ENCODE measurements around the gene RNPEPL1.
"Not testable (repeated sequence)": the region's sequence is repeated elsewhere in the genome, so short reads cannot be mapped to it uniquely, and the experiment has no call there.

RNPEPL1 gene

GRCh38 chr2:240603846-240604245 is 35.6 kb downstream of the RNPEPL1 start:
- DNase-seq (ENCODE audit: low read depth, low spot score) = no peak

DNA sequence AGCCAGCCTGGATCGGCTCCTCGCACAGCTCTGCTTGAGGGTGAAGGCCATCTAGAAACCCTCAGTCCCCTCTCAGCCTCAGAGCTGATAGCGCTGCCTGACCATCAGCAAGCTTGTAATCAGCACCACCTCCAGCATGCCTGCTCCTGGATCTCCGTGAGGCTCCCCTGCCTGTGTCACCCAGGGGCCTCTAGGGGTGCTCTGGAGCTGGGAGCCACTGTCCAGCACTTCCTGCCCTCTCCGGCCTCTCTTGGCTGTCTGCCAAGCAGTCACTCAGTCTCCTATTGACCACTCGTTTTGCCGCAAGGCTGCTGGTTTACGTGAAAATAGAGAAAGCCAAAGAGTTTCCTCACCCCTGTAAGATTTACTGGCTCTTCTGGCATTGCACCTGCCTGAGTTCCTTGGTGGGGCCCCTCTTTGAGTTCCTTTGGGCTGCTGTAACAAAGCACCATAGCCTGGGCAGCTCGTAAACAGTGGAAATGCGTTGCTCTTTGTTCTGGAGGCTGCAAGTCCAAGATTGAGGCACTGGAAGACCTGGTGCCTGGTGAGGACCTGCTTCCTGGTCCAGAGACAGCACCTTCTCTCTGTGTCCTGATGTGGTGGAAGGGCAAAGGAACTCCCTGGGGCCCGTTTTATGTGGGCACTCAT is 36.1 kb downstream of the RNPEPL1 start:
- DNase-seq (ENCODE audit: low read depth, low spot score) = no peak

DNA sequence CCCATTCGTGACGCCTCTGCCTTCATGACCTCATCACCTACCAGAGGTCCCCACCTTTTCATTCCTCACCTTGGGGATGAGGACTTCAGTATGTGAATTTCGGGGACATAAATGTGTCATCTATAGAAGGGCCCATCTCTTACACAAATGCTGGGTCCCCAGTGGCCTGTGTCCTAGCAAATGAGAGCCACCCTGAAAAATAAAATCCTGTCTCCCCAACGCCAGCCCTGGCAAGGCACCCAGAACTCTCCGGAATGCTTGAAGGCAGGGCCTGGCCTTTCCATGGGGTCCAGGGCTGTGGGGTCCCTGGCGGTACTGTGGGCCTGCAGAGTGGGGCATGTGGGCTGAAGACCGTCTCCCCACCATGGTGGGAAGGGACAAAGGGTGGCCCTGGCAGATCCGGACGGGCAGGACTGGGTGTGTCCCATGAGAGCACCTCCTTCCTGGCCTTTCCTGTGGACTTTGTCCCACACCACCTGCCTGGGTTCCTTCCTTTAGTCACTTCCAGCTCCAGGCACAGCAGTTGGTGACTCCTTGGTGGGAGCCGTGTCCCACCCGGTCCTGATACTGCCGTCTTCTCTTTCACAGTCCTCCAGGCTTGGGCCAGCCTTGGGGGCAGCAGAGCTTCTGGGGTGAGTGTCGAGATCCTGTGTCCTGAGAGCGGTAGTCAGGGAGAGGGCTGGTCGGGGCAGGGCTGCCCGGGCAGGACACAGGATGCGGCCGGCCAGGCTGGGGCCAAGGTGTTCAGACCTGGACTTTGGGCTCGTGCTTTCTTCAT is 36.8 kb downstream of the RNPEPL1 start:
- no peak for DNase-seq (ENCODE audit: low read depth, low spot score)

- no peak for DNase-seq (ENCODE audit: low read depth, low spot score)
These were observed 37.8 kb downstream of the RNPEPL1 start for GRCh38 chr2:240605867-240606743.

DNA sequence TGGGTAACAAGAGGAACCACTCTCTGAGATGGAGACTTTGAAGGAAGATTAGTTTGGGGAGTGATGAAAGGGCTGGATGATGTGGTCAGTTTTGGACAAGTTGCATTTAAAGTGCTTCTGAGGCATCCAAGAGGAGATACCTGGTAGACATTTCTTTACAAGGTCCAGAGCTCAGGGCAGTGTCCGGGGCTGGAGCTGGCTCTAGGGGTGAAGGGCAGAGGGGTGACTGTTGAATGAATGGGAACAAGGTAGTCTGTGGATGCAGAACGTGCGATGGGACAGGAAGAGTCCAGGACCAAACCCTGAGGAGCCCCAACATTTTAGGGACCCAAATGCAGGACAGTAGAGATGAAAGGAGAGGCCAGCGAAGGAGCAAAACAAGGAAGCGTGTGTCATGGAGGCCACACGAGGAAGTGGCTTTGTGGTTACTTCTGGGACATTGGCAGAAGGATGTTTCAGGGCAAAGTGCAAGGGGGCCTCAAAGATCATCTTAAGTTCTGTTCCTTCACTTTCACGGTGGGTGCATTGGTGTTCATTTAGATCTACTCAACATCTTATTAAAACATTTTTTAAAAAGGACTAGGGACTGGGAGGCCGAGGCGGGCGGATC is 43.4 kb downstream of the RNPEPL1 start:
- no peak for DNase-seq (ENCODE audit: low read depth, low spot score)

DNA sequence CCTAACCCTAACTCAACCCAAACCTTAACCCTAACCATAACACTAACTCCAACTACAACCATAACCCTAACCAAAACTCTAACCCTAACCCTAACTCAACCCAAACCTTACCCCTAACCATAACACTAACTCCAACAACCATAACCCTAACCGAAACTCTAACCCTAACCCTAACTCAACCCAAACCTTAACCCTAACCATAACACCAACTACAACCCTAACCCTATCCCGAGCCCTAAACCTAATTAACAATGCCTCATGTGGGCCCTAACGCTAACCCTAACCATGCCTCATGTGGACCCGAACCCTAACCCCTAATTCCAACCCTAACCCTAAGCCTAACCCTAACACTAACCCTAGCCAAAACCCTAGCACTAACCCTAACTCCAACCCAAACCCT is 45.5 kb downstream of the RNPEPL1 start:
- DNase-seq (ENCODE audit: low read depth, low spot score) = no peak

DNA sequence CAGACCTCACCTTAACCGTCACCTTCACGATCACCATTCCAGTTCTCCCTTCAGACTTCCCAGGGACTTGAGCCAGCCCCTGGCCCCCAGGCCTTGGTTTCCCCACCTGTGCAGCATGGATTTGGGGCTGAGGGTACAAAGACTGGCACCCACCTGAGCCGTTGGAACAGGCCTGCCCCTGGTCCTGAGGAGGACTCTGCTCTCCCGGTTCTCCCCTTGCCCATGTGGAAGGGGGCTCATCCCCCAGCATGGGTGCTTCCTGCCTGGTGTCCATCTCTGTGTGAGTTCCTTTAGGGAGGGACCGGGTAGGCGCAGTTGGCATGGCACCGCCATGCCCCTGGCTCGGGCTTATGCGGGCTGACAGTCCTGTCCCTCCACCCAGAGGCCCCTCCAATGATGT is 46.1 kb downstream of the RNPEPL1 start:
- DNase-seq (ENCODE audit: low read depth, low spot score) = no peak

DNA sequence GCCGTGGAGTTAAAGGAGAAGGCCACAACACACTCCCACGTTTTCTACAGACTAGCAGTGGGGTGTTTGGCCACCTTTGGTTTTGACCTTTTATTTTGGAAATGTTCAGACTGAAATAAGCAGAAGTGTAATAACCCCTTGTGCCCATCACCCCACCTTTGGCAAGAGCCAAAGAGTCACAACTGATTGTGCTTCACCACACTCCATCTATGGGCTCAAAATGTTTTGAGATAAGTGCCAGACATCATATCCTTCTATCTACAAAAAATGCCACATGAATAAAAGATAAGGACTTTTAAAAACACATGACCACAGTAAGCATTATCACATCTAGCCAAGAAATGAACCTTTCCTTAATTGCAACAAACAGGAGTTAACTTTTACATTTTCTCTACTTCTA is 47.1 kb downstream of the RNPEPL1 start:
- no peak for DNase-seq (ENCODE audit: low read depth, low spot score)

DNA sequence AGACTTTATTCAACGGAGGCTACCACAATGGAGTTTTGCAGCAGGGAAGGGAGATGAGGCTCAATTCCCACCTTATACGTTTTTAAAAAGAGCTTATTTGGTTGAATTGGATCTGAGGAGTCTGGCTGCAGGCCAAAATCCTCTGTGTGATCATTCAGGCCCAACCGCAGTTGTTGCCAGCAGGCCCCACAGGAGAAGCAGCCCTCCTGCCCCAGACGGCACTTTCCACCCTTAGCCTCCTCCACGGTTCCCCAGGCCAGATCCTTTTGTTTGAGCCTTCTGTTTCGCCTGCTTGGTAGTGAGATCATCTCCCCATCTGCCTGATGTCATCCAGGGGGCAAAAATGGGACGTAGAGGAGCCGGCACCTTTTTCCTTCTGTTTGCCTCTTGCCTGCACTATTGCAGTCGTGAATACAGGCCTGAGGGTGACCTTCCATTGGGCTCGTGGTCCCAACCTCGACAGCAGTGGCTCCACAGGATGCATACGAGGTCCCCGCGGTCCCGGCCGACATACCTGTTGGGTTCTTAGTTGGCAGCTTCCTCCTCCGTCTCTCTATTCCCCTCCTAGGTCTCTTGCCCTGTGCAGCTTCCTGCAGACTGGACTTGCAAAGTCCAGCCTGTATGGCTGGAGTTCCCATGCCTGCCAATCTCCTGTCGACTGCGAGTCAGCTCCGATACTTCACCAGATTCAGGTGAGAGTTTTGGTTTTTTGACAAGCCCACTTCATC is 47.7 kb downstream of the RNPEPL1 start:
- no peak for DNase-seq (ENCODE audit: low read depth, low spot score)

DNA sequence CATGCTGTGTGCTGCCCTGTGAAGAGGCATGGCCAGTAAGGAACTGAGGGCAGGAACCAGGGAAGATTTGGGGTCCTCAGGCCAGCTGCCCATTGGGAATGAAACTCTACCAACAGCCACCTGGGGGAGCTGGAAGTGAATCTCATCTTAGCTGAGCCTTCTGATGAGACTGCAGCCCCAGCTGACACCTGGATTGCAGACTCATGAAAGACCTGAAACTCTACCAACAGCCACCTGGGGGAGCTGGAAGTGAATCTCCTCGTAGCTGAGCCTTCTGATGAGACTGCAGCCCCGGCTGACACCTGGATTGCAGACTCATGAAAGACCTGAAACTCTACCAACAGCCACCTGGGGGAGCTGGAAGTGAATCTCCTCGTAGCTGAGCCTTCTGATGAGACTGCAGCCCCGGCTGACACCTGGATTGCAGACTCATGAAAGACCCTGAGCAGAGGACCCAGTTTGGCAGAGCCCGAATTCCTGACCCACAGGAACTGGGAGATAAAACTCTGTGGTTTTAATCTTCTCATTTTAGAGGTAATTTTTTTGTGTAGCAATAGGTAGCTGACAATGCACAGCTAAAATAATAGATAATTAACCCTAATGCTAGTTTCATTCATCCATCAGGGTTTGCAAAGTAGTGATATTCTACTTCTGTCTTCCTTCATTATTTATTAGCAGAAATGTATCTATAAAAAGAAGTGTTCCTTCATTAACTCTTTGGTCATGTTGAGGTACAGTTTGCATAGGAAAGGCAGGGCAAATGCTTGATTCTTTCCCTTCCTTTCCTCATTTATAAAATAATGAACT is 48.8 kb downstream of the RNPEPL1 start:
- not testable (repeated sequence) for DNase-seq (ENCODE audit: low read depth, low spot score)

DNA sequence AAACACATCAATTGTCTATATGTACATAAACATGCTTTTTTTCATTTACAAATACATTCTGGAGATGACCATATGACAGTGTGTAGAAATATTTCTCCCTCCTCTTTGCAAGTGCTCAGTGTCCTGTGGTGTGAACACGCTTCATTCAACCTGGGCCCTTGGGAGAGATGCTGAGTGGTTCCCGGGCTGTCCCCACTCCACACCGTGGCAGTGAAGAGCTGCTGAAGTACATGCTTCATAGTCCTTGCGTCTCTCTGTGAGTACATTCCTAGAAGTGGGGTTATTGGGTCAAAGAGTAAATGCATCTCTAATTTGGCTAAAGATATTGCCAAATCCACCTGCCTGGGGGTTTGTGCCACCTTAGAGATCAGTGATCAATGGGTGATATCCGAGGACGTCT is 50.5 kb downstream of the RNPEPL1 start:
- DNase-seq (ENCODE audit: low read depth, low spot score) = no peak

DNA sequence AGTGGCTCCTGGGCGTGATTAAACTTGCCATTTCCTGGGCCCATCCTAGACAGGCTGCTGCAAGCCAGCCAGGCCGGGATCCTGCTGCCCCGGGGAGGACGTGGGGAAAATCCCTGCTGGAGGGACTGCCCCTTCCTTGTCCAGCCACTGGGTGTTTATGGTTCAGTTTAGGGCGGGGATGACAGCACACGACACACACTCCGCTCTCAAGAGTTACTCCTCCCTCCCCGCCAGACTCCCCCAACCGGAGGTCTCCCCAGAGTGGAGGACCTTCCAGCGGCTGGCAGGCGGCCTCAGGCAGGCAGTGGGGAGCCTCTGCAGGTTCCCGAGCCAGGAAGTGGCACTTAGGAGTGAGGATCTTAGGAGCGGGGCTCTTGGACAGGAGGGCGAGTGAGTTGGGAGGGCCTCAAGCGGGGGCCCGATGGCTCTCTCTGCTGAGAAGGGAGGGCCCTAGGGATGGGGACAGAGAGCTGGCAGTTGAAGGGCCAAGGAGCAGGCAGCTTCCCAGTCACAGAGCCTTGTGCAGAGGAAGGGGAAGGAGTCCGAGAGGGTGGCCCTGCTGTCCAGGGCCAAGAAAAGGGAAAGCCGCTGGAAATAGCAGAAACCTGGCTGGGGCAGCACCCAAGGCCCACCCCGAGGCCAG is 51.3 kb downstream of the RNPEPL1 start:
- no peak for DNase-seq (ENCODE audit: low read depth, low spot score)

DNA sequence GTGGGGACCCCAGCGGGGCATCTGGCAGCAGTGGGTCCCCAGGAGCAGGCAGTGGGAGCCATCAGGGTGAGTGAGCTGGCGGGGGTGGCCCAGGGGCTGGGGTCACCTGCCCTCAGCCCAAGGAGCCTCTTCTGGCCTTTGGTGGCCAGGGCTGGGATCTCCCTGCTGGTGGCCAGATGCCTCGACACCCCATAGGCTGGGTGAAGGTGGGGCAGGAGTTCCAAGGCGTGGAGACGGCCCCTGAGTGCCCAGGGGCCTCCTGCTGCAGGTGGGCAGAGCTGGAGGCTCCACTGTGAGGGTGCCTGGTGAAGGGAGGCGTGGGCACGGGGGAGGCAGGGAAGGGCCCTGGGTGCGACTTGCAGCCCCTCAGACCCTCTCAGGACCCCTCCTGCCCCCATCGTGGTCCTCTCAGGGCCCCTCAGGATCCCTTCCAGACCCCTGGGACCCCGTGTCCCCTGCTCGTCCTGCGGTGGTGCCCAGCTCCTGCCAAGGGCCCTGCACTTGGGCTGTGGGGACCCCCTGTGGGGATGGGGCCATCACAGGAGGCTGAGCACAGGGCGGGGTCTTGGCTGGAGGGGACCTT is 52.0 kb downstream of the RNPEPL1 start:
- no peak for DNase-seq (ENCODE audit: low read depth, low spot score)

- DNase-seq (ENCODE audit: low read depth, low spot score) = no peak
These were observed 52.6 kb downstream of the RNPEPL1 start for GRCh38 chr2:240620859-240621258.

GRCh38 chr2:240622060-240622411 is 53.8 kb downstream of the RNPEPL1 start:
- no peak for DNase-seq (ENCODE audit: low read depth, low spot score)

DNA sequence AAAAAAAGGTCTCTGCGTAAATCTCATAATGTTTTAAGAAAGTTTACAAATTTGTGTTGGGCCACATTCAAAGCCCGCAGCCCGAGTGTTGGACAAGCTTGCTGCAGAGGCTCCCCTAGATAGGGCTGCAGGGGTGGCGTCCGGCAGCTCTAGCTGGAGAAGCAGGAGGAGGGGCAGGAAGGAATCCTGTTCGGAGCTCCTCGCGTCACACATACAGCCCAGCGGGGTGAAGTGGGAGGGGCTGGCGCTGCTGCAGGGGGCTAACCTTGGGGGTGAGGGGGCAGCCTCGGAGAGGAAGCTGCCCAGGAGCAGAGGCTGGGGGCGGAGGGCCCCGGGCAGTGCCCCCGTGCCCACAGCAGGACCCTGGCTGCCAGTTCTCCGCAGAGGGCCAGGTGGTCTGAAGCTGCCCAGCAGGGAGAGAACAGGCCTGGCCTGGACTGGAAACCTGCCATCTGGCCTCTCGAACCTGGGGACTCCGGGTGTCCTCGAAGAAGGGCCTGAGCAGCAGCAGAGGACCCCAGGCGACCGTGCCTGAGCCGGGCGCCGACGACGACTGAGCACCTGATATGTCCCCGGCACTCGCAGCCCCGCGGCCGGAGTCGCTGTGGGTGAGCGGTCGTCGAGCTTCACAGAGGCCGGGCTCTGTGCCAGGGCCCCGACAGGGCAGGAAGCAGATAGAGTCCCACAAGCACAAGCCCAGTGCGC is 54.4 kb downstream of the RNPEPL1 start:
- no peak for DNase-seq (ENCODE audit: low read depth, low spot score)

DNA sequence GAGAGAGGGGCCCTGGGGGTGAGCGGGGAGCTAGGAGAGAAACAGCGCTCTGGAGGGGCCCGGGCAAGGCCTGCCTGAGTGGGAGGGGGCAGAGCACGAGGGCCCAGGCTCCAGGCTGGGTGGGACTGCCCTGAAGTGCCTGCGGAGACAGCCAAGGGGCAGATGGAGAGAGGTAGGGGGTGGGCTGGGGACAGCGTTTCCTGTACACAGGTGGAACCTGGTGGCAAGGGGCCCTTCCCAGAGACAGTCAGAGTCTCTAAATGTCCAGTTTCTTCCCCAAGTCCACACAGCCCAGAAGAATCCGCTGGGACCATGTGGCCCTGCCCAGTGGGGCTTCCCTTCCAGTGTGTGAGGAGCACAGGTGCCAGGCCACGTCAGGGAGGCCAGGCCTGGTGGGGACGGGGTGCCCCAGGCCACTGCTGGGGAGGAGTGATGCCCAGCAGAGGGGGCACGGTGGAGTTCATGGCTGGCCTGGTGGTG is 55.3 kb downstream of the RNPEPL1 start:
- no peak for DNase-seq (ENCODE audit: low read depth, low spot score)

- DNase-seq (ENCODE audit: low read depth, low spot score) = no peak
These were observed 56.0 kb downstream of the RNPEPL1 start for GRCh38 chr2:240624011-240624949.

Data from activated CD4-positive, CD25-positive, alpha-beta regulatory T cell treated with anti-CD3 and anti-CD28 coated beads, Interleukin-2, amount 50 U/mL, for 16 hours (primary cell).